Measurements from ENCODE around the gene CRTC1.

The CRTC1 gene

DNA sequence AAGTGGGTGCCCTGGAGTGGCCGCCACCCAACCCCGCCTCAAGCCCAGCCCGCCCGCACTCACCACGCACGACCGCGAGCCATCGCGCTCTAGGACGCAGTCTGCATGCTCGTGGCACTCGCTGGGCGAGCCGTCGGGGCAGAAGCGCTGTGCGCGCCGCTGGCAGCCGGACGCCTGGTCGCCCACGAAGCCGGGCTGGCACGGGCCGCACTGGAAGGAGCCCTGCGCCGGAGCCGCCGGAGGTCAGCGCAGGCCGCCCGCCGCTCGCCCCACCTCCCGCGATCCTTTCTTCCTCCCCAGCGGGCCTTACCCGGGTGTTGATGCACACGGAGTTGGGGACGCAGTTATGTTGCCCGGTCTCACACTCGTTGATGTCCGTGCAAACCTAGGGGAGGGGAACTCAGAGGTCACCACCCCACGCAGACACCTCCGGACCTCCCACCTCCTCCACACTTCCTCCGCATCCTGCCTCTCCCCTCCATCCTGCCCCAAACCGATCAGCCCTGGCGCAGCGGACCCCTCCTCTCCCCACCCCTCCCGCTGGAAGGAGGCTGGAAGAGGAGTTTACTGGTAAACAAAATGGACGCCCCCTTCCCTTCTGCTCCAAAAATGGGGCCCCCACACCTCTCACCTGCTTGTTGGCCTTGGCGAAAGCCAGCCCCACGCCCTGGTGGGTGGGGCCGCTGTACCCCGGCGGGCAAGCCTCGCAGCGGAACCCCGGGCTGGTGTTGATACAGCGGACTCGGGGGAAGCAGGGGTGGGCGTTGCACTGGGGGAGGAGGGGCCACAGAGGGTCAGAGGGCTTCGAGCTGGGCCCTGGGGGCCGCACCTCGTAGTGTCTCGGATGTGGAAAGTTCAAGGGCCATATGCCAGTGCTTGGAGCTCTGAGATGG lies 105.3 kb downstream of the CRTC1 start:
- DNase-seq = no peak

DNA sequence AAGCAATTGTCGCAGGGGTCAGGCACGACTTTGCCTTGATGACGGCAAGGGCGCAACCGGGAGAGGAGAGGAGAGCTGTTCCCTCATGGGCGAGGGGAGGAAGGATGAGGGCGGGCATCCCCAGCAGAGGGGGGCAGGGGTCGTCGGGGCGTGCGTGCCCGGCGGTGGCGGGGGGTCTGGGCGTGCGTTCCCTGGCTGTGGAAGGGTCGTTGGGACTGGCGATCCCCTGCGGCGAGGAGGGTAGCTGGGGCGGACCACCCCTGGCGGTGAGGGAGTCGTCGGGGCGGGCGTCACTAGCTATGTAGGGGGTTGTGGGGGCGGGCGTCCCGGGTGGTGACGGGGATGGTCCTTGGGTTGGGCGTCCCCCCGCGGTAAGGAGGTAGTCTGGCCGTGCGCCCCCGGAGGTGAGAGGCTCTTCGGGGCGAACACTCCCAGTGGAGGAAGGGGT lies 106.0 kb downstream of the CRTC1 start:
- DNase-seq = no peak

DNA sequence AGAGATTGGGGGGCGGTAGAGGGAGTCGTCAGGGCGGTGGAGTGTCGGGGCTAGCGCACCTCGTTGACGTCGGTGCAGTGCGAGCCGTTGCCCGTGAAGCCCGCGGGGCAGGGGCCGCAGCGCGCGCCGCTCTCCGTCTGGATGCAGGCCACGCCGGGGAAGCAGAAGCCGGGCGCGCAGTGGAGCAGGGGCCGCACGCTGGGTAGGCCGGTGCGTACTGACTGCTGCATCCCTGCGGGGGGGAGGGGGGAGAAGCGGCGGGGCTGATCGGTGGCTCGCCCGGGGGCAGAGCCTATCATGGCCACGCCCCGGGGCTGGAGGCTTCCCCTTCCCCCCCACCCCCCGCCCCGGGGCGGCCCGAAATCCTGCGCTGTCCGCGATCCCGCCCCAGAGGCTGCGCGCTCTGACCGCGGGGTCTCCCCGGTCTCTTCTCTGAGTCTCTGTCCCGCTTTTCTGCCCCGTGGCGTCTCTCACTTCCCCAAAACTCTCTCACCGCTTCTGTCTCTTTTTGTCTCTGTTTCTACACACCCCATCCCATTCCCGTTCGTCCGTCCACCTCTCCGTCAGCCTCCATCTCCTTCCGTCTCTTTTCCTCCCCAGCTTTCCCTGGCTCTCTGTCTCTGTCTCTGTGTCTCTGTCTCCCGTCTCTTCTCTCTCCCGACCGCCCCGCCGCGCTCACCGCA lies 106.5 kb downstream of the CRTC1 start:
- peak; percentile 27 for DNase-seq

DNA sequence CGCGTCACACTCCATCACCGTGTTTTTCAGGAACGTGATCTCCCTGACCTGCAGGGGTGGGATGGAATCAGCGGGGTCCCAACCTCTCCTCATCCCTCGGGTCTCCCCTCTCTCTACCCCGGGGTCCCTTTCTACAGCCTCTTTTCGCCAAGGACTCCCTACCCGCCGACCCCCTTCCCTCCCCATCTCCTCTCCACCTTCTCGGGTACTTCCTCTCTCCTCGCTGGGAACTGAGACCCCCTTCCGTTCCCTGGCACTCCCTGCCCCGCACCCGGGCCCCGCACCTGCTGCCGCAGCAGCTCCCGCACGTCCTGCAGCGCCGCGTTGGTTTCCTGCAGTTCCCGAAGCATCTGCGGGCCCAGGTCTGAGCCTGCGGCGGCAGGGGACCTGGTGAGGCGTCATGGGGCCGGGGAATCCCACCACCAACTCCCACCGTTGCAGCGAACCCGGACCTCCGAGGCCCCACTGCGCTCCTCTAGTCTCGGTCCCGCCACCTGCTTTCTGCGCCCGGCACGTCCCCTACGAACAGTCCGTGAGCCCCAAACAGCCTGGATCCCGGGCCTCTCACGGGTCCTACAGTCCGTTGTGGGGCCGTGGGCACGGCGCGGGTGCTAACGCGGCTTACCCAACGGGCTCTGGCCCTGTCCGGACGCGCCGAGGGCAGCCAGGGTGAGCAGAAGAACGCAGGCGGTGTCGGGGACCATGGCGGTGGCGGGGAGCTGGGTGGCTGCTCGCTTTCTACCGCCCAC lies 107.3 kb downstream of the CRTC1 start, which contains the start of gene COMP:
TSS of gene COMP (minus strand) at position 740 of the 749 bp plus-strand sequence. CDS start at position 704, 36 bp downstream.
- no peak for DNase-seq

DNA sequence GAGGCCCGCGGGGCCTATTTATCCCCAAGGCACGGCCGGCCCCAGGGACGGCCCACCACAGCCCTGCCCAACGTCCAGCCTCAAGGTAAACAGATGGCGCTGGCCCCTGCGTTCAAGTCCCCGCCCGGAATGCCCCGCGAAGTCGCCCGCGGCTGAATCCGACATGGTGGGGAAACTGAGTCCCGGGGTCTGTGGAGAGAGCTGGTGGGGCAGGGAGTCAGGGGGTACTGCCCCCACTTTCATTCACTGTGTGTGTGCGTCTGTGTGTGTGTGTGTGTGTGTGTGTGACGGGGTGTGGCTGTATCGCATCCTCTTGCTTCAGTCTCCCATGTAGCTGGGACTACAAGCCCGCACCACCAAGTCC lies 107.8 kb downstream of the CRTC1 start:
- DNase-seq = no peak

DNA sequence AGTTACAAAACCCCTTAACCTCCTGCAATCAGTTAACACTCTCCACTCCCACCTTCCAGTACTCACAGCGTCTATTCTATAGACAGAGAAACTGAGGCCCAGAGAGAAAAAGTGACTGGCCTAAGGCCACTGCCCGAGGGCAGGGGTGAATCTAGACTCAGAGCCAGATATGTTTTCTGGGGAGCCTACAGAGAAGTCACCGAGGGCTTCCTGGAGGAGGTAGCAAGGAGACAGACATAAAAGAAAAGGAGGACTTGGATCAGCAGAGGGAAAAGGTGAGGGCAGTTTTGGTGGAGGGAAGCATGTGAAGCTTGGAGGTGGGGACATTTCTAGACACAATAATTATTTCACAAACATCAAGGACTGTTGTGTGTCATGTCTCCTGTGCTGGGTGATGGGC lies 109.2 kb downstream of the CRTC1 start:
- no peak for DNase-seq

DNA sequence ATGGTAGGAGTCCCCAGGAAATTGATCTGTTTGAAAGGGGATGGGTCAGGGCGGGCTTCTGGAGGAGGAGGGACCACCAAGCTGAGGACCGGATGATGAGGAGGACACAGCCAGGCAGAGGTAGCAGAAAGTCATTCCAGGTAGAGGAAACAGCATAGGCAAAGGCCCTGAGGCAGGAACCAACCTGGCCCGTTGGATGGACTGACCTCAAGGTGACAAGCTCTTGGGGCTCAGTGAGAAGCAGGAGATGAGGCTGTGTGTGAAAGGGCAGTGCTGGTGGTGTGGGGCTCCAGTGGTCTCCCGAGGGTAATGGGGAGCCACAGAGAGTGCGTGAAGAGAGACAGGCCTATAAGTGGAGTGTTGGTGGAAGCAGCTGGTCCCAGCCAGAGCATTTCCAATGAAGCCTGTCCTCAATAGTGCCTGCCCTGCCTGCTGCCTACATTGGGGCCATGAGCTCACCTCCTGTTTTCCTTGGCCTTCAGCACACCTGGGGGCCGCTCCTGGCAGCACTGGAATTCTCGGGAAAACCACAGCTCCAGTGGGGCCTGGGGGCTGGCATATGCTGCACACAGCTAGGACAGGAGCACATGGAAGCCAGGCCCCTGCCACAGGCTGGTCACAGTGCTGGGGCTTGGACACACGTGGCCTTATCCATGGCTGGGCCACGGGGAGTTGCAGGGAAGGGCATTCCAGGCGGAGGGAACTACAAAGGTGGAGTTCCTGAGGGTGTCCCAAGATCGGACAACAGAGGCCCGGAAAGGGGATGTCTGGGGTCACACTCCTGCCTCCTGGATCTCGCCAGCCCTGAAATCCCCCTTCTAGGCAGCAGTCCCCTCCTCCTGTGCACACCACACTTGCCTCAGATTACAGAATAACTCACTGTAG lies 109.9 kb downstream of the CRTC1 start:
- no peak for DNase-seq

DNA sequence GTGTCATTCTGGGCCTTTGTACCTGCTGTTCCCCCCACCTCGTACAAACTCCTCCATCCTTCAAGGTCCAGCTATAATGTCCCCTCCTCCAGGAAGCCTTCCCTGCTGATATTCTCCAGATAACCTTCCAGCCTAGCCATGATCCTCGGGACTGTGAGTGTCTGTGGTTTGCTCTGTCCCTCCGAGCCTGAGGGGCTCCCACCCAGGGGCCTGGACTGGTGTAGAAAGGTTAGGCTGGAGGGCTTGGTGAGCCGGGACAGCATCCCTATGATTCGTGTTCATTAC lies 110.5 kb downstream of the CRTC1 start:
- DNase-seq = no peak

DNA sequence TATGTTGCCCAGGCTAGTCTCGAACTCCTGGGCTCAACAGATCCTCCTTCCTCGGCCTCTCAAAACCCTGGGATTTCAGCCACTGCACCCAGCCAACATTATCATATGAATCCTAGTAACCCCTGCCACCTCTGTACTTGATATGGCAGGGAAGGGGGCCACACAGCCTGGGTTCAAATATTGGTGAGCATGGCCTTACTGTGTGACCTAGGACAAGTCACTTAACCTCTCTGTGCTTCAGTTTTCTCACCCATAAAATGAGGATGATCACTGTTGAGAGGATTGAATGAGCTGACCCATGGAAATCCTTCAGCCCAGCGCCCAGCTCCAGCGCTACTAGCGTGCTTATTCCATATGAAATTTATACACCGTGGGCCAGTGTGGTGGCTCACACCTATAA lies 111.2 kb downstream of the CRTC1 start:
- DNase-seq = no peak

DNA sequence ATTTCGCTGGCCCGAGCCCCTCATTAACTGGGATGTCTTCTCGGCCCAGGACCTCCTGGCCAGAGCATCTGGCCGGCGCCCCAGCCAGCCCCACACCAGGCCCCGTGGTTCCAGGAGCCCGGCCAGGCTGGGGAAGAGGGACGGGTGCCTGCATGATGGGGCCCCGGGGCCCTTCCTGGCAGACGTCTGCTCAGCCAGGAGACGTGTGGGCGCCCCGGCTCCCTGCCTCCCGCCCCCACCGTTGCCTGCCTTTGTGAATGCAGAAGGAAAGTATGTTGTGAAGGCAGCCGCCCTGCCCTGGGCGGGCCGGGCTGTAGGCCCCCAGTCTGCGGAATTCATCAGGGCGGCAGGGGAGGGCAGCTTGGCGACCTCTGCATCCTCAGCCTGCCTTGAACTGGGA lies 112.1 kb downstream of the CRTC1 start:
- DNase-seq = no peak

DNA sequence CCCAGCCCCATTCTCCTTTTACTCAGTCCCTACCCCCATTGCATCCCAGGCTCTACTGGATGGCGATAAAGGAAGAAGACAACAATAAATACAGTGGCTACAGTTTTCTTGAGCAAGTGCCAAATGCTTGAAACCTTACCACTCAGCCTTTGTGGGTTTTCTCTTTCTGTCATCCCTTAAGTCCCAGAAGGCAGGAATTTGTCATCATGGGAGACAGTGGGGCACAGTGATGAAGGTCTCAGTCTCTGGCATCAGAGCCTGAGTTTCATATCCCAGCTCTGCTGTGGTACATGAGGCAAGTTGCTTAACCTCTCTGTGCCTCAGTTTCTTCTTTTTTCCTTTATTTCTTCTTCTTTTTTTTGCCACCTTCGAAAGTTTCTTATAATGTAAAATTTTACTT lies 112.8 kb downstream of the CRTC1 start:
- no peak for DNase-seq

DNA sequence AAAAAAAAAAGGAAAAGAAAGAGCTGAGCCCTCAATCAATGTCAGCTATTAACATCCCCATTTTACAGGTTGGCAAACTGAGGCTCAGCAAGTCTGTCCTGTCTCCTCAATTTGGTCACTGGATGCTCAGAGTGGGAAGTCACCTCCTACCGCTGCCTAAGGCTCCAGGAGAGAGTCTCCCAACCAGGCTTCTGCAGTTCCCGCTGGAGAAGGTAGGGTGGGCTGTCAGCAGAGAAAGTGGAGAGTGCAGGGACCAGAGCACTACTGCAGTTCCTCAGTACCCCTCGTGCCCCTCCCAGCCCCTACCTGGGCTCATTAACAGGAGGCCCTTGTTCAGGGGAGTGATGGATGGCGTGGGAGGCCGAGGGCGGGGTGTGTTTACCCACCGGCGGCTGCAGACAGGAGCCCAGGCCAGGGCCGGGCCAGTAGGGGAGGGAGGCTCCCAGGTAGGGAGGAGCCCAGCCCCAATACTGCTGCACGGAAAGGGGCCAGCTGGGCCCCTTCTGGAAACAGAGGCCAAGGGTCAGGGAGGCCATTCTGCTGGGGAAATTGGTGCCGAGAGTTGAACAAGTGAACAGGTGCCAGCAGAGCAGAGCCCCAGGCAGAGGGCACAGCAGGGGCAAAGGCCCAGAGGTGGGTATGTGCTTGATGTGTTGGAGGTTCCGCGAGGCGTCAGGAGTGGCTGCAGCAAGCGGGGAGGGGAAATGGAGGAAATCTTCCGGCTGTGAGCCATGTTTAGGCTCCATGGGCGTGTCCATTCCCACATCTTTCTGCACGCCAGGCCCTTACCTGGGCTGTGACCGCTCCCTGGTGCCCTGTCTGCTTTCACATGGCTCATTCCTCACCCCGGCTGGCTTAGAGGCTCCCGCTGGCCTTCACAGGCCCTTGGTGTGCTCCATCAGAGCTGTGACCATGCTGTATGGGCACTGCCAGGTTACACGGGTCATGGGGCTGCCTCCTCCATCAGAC lies 115.2 kb downstream of the CRTC1 start:
- no peak for DNase-seq

DNA sequence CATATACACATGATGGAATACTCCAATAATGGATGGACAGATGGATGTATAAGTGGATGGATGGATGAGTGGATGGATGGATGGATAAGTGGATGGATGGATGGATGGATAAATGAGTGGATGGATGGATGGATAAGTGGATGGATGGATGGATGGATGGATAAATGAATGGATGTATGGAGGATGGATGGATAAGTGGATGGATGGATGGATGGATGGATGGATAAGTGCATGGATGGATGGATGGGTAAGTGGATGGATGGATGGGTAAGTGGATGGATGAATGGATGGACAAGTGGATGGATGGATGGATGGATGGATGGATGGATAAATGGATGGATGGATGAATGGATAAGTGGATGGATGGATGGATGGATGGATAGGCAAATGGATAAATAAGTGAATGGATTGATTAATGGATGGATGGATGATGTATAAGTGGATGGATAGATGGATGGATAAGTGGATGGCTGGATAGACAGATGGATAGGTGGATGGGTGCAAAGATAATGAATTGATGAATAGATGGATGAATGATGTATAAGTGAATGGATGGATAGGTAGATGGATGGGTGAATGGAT lies 116.0 kb downstream of the CRTC1 start:
- DNase-seq = no peak

DNA sequence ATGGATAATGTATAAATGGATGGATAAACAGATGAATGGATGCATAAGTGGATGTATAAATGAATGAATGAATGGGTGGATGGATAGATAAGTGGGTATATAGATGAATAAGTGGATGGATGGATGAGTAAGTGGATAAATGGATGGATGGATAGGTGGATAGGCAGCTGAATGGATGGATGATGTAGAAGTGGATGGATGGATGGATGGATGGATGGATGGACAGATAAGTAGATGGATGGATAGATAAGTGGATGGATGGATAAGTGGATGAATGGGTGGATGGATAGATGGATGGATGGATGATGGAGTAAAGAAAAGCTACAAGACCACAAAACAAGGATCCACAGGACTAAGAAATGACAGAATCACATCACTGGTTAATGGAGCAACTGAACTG lies 116.6 kb downstream of the CRTC1 start:
- DNase-seq = no peak

DNA sequence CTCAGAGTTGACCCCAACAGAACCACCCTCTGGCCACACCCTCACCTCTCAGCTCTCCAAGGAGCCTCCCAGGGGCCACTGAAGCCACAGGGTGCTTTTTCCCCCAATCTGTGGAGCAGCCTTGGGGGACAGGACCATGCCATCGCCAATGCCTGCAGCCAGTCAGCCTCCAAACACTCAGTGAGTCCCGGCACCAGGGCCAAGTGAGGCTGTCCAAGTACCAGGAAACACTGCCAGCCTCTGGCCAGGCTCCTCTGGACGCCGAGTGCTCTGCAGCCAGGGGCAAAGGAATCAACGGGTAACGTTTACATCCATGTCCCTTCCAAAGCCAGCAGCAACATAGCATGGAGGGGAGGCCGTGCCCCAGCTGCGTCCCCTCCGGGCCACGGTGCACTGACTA lies 117.2 kb downstream of the CRTC1 start:
- no peak for DNase-seq

DNA sequence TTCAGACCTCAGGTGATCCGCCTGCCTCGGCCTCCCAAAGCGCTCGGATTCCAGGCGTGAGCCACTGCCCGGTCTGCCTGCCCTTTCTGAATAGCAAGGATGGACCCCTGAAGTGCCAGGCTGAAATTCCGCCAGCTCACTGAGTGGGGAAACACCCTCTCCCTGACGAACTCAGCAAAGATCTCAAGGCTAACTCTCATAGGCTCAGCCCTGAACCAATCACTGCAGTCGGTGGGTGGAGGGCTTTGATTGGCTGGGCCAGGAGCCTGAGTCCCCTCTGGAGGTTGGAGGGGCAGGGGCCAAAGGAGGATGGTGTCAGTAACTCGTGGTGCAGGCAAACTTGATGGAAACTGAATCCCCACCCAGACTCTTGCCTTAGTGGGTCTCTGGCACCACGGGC lies 118.9 kb downstream of the CRTC1 start:
- DNase-seq = no peak

DNA sequence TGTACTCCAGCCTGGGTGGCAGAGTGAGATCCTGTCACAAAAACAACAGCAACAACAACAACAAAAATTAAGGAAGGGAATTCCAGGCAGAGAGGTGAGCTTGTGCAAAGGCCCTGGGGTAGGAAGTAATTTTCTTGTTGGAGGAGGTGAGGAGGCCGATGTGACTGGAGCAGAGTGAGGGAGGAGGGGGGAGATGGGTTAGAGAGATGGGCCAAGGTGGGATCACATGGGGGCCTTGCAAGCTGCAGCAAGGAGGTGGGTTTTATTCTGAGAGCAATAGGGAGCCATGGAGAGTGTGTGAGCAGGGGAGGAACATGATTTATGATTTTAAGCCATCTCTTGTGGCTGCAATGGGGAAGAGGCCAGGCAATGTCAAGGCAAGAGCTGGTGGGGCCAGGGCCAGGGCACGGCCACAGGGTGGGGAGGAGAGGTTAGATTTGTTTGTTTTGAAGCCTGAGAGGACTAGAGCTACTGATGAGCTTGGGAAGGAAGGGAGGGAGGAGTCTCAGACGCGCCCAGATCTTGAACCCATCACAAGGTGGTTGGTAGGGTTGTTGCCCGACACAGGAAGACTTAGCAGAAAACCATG lies 120.2 kb downstream of the CRTC1 start:
- no peak for DNase-seq

DNA sequence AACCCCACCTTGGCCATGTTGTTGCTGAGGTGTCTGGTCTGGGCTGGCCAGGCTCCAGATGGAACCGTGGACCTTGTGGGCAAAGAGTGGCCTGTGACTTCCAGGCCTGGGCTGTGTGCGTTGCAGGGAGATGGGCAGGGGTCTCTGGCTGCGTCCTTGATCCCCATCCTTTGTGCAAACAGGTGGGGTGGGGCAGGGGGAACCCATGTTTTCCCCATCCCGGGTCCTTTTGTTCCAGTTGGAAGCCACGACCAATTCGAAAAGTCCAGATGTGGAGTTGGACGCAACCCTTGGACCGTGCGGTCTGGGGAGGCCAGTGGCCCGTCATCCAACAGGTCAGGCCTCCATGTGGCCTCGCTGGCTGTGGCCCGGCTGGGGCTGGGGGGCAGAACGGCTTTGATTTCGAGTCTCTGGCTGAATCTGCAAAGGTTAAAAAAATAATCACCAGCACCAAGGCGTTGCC lies 120.7 kb downstream of the CRTC1 start:
- no peak for DNase-seq

DNA sequence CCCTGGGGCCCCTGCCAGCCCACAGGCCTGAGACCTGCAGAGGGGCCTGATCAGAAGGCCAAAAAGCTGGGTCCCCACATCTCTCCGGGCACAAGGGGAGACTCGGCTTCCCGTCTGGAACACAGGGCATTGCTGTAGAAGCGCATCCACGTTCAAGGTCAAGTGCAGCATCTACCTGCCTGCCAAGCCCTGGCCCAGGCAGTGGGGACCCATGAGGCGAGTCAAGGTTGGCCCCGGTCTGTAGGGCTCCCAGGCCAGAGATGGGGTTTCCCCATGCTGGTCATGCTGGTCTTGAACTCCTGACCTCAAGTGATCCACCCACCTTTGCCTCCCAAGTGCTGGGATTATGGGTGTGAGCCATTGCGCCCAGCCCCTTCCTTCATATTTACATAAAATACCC lies 121.2 kb downstream of the CRTC1 start:
- DNase-seq = no peak

DNA sequence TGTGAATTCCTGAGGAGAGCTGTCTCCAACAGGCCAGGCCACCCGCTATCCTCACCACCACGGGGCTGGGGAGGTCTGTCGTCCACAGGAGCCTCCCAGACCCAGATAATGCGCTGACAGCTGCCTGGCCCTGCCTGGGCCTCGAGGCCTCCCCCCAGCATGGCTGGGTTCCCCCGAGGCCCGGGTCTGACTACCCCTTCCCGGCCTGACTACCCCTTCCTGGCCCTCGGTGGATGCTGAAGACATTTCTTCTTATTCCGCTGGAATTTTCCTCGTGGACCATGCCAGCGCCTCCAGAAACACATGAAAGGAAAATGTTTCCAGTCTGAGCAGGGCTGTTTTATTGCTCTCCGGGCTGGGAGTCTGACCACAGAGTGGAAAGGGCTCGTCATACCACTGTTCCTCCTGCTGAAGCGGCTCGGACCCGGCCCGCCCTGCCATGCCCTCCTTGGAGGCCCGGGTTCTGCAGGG lies 124.4 kb downstream of the CRTC1 start:
- no peak for DNase-seq

Data from activated naive CD4-positive, alpha-beta T cell treated with Interleukin-2 at 50 U/mL for 16 hours (primary cell).